Right atrium auricular region (tissue), 2 donors: ENCODE measurements around the gene DONSON. TPM values are rescaled to one million over a fixed set of nuclear protein-coding genes. Genes with fewer than 3 reads are reported as not detected.

Experiments used
- DNase-seq: peaks from one replicate; pipeline ENCODE4 v3.0.0-alpha.2; 2019; ENCODE audit warnings: low spot score
- H3K27ac ChIP-seq, 2 donors: fragments of 200-600 bp; sonication (generic); 1 replicate in 1 of 2; 2 replicates in 1 of 2; pipeline ENCODE4 v1.5.1; 2016 to 2019
- H3K27me3 ChIP-seq, 2 donors: fragments of 200-600 bp; sonication (generic); one replicate each; pipeline versions ENCODE4 v1.5.1 to v1.6.0; 2017 to 2019
- H3K36me3 ChIP-seq: fragments of 200-600 bp; sonication (generic); one replicate; pipeline ENCODE4 v1.5.1; 2016
- H3K4me1 ChIP-seq, 2 donors: fragments of 200-600 bp; sonication (generic); one replicate each; pipeline versions ENCODE4 v1.5.1 to v1.6.0; 2017 to 2019
- H3K4me3 ChIP-seq, 2 donors: fragments of 200-600 bp; sonication (generic); 1 replicate in 1 of 2; 2 replicates in 1 of 2; pipeline ENCODE4 v1.5.1; 2017 to 2019; ENCODE audit warnings: mild to moderate bottlenecking in 1 of 2, moderate library complexity in 1 of 2
- H3K9me3 ChIP-seq, 2 donors: fragments of 200-600 bp; sonication (generic); one replicate each; pipeline ENCODE4 v1.5.1; 2019
- CTCF ChIP-seq, 2 donors: fragments of 200-600 bp; sonication (generic); IDR thresholded peaks; one replicate each; pipeline ENCODE4 v1.5.1; 2019; ENCODE audit warnings: antibody characterized with exemption in 2 of 2
- total RNA-seq, 2 donors: library from RNA; depleted of rRNA; stranded (reverse); fragments of >200 nt; gene quantifications; one replicate each; pipeline ENCODE4 v1.1.0, GENCODE V29; 2016

The DONSON gene
- total RNA-seq, 2 donors from 2014 or later, result 3.3 to 3.5 TPM

DNA sequence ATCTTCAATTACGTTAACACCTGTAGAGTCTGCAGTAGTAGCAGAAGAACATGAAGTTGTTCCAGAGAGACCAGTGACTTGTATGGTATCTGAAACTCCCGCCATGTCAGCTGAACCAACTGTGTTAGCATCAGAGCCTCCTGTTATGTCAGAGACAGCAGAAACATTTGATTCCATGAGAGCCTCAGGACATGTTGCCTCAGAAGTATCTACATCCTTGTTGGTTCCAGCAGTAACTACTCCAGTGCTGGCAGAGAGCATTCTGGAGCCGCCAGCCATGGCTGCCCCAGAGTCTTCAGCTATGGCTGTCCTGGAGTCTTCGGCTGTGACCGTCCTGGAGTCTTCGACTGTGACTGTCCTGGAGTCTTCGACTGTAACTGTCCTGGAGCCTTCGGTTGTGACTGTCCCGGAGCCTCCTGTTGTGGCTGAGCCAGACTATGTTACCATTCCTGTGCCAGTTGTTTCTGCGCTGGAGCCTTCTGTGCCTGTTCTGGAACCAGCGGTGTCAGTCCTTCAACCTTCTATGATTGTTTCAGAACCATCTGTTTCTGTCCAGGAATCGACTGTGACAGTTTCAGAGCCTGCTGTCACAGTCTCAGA is 35.4 kb downstream of the DONSON start:
- TF ChIP-seq CTCF (IDR thresholded peaks at IDR 0.05), result no peak
- H3K4me1 ChIP-seq, result peaks cover 0 to 19% of the 10 kb centered on the region in 2 donors
- no peak overlapping the region for H3K4me3 ChIP-seq
- H3K27me3 ChIP-seq, result no peaks in the 10 kb centered on the region
- DNase-seq, result no peak
- H3K9me3 ChIP-seq, result no peaks in the 10 kb centered on the region
- H3K27ac ChIP-seq, result no peak overlapping the region
- H3K36me3 ChIP-seq, result peaks cover 89% of the 10 kb centered on the region

DNA sequence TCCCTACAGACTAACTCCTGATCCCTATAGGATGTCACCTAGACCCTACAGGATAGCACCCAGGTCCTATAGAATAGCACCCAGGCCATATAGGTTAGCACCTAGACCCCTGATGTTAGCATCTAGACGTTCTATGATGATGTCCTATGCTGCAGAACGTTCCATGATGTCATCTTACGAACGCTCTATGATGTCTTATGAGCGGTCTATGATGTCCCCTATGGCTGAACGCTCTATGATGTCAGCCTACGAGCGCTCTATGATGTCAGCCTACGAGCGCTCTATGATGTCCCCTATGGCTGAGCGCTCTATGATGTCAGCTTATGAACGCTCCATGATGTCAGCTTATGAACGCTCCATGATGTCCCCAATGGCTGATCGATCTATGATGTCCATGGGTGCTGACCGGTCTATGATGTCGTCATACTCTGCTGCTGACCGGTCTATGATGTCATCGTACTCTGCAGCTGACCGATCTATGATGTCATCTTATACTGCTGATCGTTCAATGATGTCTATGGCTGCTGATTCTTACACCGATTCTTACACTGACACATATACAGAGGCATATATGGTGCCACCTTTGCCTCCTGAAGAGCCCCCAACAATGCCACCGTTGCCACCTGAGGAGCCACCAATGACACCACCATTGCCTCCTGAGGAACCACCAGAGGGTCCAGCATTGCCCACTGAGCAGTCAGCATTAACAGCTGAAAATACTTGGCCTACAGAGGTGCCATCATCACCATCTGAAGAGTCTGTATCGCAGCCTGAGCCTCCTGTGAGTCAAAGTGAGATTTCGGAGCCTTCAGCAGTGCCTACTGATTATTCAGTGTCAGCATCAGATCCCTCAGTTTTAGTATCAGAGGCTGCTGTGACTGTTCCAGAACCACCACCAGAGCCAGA is 36.1 kb downstream of the DONSON start:
- H3K27me3 ChIP-seq, result no peaks in the 10 kb centered on the region
- peaks cover 0 to 19% of the 10 kb centered on the region in 2 donors for H3K4me1 ChIP-seq
- no peak overlapping the region for H3K27ac ChIP-seq
- no peak for TF ChIP-seq CTCF (IDR thresholded peaks at IDR 0.05)
- DNase-seq, result no peak
- H3K4me3 ChIP-seq, result no peak overlapping the region
- H3K9me3 ChIP-seq, result no peaks in the 10 kb centered on the region
- peaks cover 88% of the 10 kb centered on the region for H3K36me3 ChIP-seq

DNA sequence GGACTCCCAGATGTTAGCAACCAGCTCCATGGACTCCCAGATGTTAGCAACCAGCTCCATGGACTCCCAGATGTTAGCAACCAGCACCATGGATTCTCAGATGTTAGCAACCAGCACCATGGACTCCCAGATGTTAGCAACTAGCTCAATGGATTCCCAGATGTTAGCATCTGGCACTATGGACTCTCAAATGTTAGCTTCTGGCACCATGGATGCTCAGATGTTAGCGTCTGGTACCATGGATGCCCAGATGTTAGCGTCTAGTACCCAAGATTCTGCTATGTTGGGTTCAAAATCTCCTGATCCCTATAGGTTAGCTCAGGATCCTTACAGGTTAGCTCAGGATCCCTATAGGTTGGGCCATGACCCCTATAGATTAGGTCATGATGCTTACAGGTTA is 36.8 kb downstream of the DONSON start:
- H3K36me3 ChIP-seq, result peaks cover 88% of the 10 kb centered on the region

GRCh38 chr21:33550772-33551660 is 37.5 kb downstream of the DONSON start:
- Histone ChIP-seq H3K4me3 (no peak overlapping the region), H3K27me3 (no peaks in the 10 kb centered on the region), H3K27ac (no peak overlapping the region), H3K9me3 (no peaks in the 10 kb centered on the region), H3K36me3 (peaks cover 81% of the 10 kb centered on the region), H3K4me1 (peaks cover 0 to 9% of the 10 kb centered on the region in 2 donors)
- TF ChIP-seq CTCF (IDR thresholded peaks at IDR 0.05), result no peak
- DNase-seq, result no peak

More for the DNA sequence above, 36.8 kb downstream of the DONSON start:
- no peaks in the 10 kb centered on the region for H3K9me3 ChIP-seq
- no peak overlapping the region for H3K27ac ChIP-seq
- no peak for TF ChIP-seq CTCF (IDR thresholded peaks at IDR 0.05)
- no peak overlapping the region for H3K4me3 ChIP-seq
- DNase-seq, result no peak
- no peaks in the 10 kb centered on the region for H3K27me3 ChIP-seq
- H3K4me1 ChIP-seq, result peaks cover 0 to 14% of the 10 kb centered on the region in 2 donors

GRCh38 chr21:33549848-33550771 is 38.4 kb downstream of the DONSON start:
- H3K27ac ChIP-seq, result no peak overlapping the region
- peaks cover 79% of the 10 kb centered on the region for H3K36me3 ChIP-seq
- no peak for DNase-seq
- TF ChIP-seq CTCF (IDR thresholded peaks at IDR 0.05), result no peak
- no peaks in the 10 kb centered on the region for H3K27me3 ChIP-seq
- peaks cover 0 to 10% of the 10 kb centered on the region in 2 donors for H3K4me1 ChIP-seq
- H3K9me3 ChIP-seq, result no peaks in the 10 kb centered on the region
- no peak overlapping the region for H3K4me3 ChIP-seq
